HFF-Myc (cell line): Measurements from ENCODE around the gene ARHGAP23.
A peak's percentile ranks its signal among the peaks of the same experiment; 100 is the strongest.

Experiments
- DNase-seq: peaks from one replicate; pipeline ENCODE4 v3.0.0-alpha.2; 2011; ENCODE audit warnings: low read depth; ENCODE audit errors: extremely low read depth
- H3K4me3 ChIP-seq: replicated peaks from 2 replicates; pipeline ENCODE4 v1.5.1; 2011; ENCODE audit warnings: low read depth, mild to moderate bottlenecking, control low read depth, low read length
- TF ChIP-seq, protein P1 (sequence below): IDR thresholded peaks from 2 replicates; pipeline ENCODE4 v1.5.1; 2012; ENCODE audit warnings: mild to moderate bottlenecking, low read depth, low read length, control low read depth; ENCODE audit errors: missing control alignments

The ARHGAP23 gene

DNA sequence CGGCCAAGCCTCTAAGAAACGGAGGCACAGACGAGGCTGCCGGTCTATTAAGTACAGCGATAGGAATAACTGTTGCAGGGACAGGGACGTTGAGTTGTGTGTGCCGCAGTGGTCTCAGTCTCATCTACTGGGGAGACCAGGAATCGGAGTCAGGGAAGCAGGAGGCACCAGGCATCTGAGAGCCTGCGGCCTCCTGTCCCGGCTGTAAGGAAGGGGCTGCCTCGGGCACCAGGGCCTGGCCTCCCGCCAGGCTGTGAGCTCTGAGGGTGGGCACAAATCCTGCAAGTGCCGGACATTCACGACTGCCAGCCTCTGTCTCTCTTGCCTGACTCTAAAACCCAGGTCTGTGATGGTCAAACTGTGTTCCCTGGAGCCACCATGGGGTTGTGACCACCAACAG, 76.0 kb downstream of the ARHGAP23 start:
- TF ChIP-seq, protein P1, sequence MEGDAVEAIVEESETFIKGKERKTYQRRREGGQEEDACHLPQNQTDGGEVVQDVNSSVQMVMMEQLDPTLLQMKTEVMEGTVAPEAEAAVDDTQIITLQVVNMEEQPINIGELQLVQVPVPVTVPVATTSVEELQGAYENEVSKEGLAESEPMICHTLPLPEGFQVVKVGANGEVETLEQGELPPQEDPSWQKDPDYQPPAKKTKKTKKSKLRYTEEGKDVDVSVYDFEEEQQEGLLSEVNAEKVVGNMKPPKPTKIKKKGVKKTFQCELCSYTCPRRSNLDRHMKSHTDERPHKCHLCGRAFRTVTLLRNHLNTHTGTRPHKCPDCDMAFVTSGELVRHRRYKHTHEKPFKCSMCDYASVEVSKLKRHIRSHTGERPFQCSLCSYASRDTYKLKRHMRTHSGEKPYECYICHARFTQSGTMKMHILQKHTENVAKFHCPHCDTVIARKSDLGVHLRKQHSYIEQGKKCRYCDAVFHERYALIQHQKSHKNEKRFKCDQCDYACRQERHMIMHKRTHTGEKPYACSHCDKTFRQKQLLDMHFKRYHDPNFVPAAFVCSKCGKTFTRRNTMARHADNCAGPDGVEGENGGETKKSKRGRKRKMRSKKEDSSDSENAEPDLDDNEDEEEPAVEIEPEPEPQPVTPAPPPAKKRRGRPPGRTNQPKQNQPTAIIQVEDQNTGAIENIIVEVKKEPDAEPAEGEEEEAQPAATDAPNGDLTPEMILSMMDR = no peak
- DNase-seq = no peak
- H3K4me3 ChIP-seq = no peak overlapping the region

DNA sequence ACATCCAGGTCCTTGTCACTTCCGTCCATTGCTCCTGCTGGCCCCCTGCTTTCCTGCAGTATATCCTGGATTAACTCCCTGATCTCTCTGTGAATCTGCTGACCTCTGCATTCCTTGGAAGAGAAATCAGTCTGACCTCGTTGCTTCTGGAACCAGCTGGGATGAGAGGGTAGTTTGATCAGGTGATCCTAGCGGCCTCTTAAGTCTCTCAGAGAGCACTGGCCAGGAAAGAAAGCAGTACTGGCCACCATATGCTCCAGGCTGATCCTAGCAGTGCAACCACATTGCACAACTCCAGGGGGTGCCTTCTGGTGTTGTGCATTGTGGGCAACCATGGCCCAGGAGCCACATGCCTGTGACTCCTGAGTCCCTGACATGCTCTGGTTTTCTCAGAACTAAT, 79.2 kb downstream of the ARHGAP23 start:
- TF ChIP-seq, protein P1 = no peak
- no peak overlapping the region for H3K4me3 ChIP-seq

DNA sequence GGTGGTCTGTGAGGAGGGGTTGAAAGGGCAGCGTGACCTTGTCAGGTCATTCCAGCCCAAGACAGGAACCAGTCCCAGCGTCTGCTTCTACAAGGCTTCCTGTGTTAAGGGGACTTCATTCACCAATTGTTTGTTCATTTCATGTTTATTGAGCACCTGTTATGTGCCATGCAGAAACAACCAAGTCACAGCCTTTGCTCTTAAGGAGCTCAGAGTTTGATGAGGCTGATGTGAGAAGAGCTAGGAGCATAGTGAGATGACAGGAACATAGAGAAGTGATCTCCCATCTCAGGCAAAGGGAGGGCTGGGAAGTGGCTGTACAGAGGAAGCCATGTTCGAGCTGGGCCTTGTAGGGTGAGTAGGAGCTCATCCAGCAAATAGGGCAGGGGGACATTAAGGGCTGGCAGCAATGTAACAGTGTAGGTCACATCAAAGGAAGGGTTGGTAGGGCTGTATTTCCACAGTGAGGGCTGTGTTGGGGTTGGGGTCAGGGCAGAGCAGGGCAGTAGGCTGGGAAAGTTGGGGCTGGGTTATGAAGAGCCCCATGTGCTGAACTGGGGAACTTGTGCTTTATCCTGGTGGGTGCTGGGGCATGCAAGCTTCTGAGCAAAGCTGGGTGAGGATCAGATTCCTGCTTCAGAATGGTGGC, 79.8 kb downstream of the ARHGAP23 start:
- no peak overlapping the region for H3K4me3 ChIP-seq
- TF ChIP-seq, protein P1 = no peak
- DNase-seq = no peak

More for the DNA sequence above, 79.2 kb downstream of the ARHGAP23 start:
- no peak for DNase-seq

- DNase-seq = no peak
- H3K4me3 ChIP-seq = no peak overlapping the region
- TF ChIP-seq, protein P1 = no peak
Measured at GRCh38 chr17:38508570-38508950, 80.3 kb downstream of the ARHGAP23 start.

DNA sequence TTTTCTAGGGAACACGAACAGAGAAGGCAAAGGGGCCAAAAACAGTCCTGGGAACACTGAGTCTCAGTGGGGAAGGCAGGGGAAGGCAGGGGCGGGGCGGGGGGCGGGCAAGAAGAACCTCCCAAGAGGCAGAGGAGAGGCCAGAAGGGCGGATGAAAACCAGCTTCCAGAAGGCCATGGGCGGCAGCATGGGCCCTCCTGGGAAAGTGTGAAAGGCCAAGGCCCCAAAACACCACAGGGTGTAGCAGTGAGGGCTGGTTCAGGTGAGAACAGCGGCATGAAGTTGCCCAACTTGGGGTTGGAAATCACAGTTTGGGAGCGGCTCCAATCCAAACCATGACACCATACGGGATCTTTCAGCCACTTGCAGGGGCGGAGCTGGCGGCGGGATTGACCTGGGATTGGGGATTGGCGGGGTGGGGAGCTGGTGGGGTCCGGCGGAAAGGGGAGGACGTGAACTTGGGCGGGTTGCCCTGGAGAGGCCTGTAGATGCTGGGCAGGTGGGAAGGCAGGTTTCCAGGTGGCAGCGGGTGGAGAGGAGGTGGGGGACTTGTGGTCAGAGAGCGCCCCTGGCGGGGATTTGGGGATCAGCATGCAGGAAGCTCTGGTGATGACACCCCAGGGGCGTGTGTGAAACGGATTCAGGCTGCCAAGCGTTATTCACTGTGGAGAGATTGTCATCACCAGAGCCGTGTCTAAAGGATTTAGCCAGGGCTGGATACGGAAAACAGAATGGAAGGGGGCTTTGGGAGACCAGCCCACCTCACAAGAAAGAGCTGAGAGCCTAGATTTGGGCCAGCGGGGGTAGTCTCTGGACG, 80.9 kb downstream of the ARHGAP23 start:
- peak; percentile 61 for DNase-seq
- TF ChIP-seq, protein P1 = peak; percentile 85
- peak overlapping the region; percentile 26 for H3K4me3 ChIP-seq

GRCh38 chr17:38509772-38510420, 81.6 kb downstream of the ARHGAP23 start:
- no peak for DNase-seq
- H3K4me3 ChIP-seq = peak overlapping the region; percentile 26
- TF ChIP-seq, protein P1 = no peak
